Tibial artery (tissue), 4 donors: ENCODE results near the gene UNC79.

Source experiments
- DNase-seq, 2 donors: peaks; one replicate each; pipeline ENCODE4 v3.0.0-alpha.2; 2019
- H3K27ac ChIP-seq, 2 donors: fragments of 200-600 bp; sonication (generic) in 1 of 2; 1 replicate in 1 of 2; 2 replicates in 1 of 2; pipeline ENCODE4 v1.5.1; 2018 to 2019; ENCODE audit warnings: mild to moderate bottlenecking in 1 of 2
- H3K27me3 ChIP-seq, 2 donors: fragments of 200-600 bp; sonication (generic) in 1 of 2; one replicate each; pipeline versions ENCODE4 v1.5.1 to v1.6.0; 2016 to 2019
- H3K36me3 ChIP-seq, 3 donors: fragments of 200-600 bp; sonication (generic) in 2 of 3; one replicate each; pipeline ENCODE4 v1.5.1; 2016 to 2019; ENCODE audit warnings: mild to moderate bottlenecking in 2 of 3
- H3K4me1 ChIP-seq, 4 donors: fragments of 200-600 bp; sonication (generic) in 2 of 4; 1 replicate in 3 of 4; 2 replicates in 1 of 4; pipeline ENCODE4 v1.5.1; 2016 to 2019
- H3K4me3 ChIP-seq, 2 donors: fragments of 200-600 bp; sonication (generic) in 1 of 2; 1 replicate in 1 of 2; 2 replicates in 1 of 2; pipeline ENCODE4 v1.5.1; 2018 to 2019; ENCODE audit warnings: mild to moderate bottlenecking in 2 of 2
- H3K9me3 ChIP-seq, 3 donors: fragments of 200-600 bp; sonication (generic) in 1 of 3; one replicate each; pipeline ENCODE4 v1.5.1; 2016 to 2019
- CTCF ChIP-seq, 2 experiments: fragments of 200-600 bp in 1 of 2; fragments of 450-650 bp in 1 of 2; IDR thresholded peaks; one replicate each; pipeline ENCODE4 v1.5.1; 2017 to 2019; ENCODE audit warnings: antibody characterized with exemption in 2 of 2, mild to moderate bottlenecking in 1 of 2, moderate library complexity in 1 of 2
- intact Hi-C: fragments of 100-400 bp; cut with DNase I; formaldehyde crosslinking; loops from one replicate; pipeline ENCODE4 v1.15.0; 2023; ENCODE audit warnings: low total_unique reads

The UNC79 gene

GRCh38 chr14:93540235-93540634 lies 109.5 kb downstream of the UNC79 start:
- no peaks in the 10 kb centered on the region for H3K9me3 ChIP-seq
- no peak for TF ChIP-seq CTCF (IDR thresholded peaks at IDR 0.05)
- no peaks in the 10 kb centered on the region for H3K36me3 ChIP-seq
- intact Hi-C loops, result no loop called here
- H3K27ac ChIP-seq, result no peak overlapping the region
- no peaks in the 10 kb centered on the region for H3K4me1 ChIP-seq
- no peaks in the 10 kb centered on the region for H3K27me3 ChIP-seq
- no peak overlapping the region for H3K4me3 ChIP-seq
- DNase-seq, result no peak

GRCh38 chr14:93543766-93544165 lies 113.0 kb downstream of the UNC79 start:
- Histone ChIP-seq H3K9me3 (no peaks in the 10 kb centered on the region), H3K4me3 (no peak overlapping the region), H3K36me3 (no peaks in the 10 kb centered on the region), H3K27me3 (no peaks in the 10 kb centered on the region), H3K27ac (no peak overlapping the region), H3K4me1 (no peaks in the 10 kb centered on the region)
- DNase-seq, result no peak
- TF ChIP-seq CTCF (IDR thresholded peaks at IDR 0.05), result no peak
- intact Hi-C loops, result no loop called here

- intact Hi-C loops, result no loop called here
- no peaks in the 10 kb centered on the region for H3K36me3 ChIP-seq
- H3K27me3 ChIP-seq, result no peaks in the 10 kb centered on the region
- H3K4me3 ChIP-seq, result no peak overlapping the region
- H3K4me1 ChIP-seq, result no peaks in the 10 kb centered on the region
- no peak overlapping the region for H3K27ac ChIP-seq
- H3K9me3 ChIP-seq, result no peaks in the 10 kb centered on the region
- no peak for TF ChIP-seq CTCF (IDR thresholded peaks at IDR 0.05)
- no peak for DNase-seq
Observed at GRCh38 chr14:93544212-93544611, 113.5 kb downstream of the UNC79 start.

GRCh38 chr14:93546642-93547041 lies 115.9 kb downstream of the UNC79 start:
- Histone ChIP-seq H3K27ac (no peak overlapping the region), H3K4me1 (no peaks in the 10 kb centered on the region), H3K4me3 (no peak overlapping the region), H3K9me3 (no peaks in the 10 kb centered on the region), H3K36me3 (no peaks in the 10 kb centered on the region), H3K27me3 (no peaks in the 10 kb centered on the region)
- TF ChIP-seq CTCF (IDR thresholded peaks at IDR 0.05), result no peak
- intact Hi-C loops, result no loop called here
- DNase-seq, result no peak

- Histone ChIP-seq H3K36me3 (no peaks in the 10 kb centered on the region), H3K27me3 (no peaks in the 10 kb centered on the region), H3K4me1 (no peaks in the 10 kb centered on the region), H3K4me3 (no peak overlapping the region), H3K27ac (no peak overlapping the region), H3K9me3 (no peaks in the 10 kb centered on the region)
- TF ChIP-seq CTCF (IDR thresholded peaks at IDR 0.05), result no peak
- DNase-seq, result no peak
- intact Hi-C loops, result no loop called here
Observed at GRCh38 chr14:93548102-93548843, 117.5 kb downstream of the UNC79 start.

- no peak overlapping the region for H3K4me3 ChIP-seq
- no peak for TF ChIP-seq CTCF (IDR thresholded peaks at IDR 0.05)
- H3K27ac ChIP-seq, result no peak overlapping the region
- DNase-seq, result no peak
- no peaks in the 10 kb centered on the region for H3K36me3 ChIP-seq
- intact Hi-C loops, result no loop called here
- no peaks in the 10 kb centered on the region for H3K4me1 ChIP-seq
- no peaks in the 10 kb centered on the region for H3K9me3 ChIP-seq
- H3K27me3 ChIP-seq, result no peaks in the 10 kb centered on the region
Observed at GRCh38 chr14:93549595-93549994, 118.9 kb downstream of the UNC79 start.
